ENCODE data around the gene ARL5C. TPM values are rescaled to one million over a fixed set of nuclear protein-coding genes. Genes with fewer than 3 reads are reported as not detected.

ARL5C gene
- total RNA-seq, 4 donors from 2014 or later, result not detected

GRCh38 chr17:39194985-39195524, 29.1 kb upstream of the ARL5C start:
- Histone ChIP-seq H3K27me3 (no peaks in the 10 kb centered on the region), H3K27ac (peak overlapping the region; percentile 10 to 46), H3K4me3 (no peak overlapping the region), H3K4me1 (peaks cover 0 to 20% of the 10 kb centered on the region in 2 donors), H3K36me3 (no peaks in the 10 kb centered on the region), H3K9me3 (no peaks in the 10 kb centered on the region)
- TF ChIP-seq POLR2A (IDR thresholded peaks at IDR 0.05) (no peak), CTCF (IDR thresholded peaks at IDR 0.05) (no peak)
- no peak for DNase-seq
- intact Hi-C loops (cut with DNase I; ENCODE audit: low total_unique reads), result no loop called here

- H3K27ac ChIP-seq, result peak overlapping the region; percentile 10 to 46
- no peaks in the 10 kb centered on the region for H3K36me3 ChIP-seq
- H3K9me3 ChIP-seq, result no peaks in the 10 kb centered on the region
- peaks cover 0 to 20% of the 10 kb centered on the region in 2 donors for H3K4me1 ChIP-seq
- intact Hi-C loops (cut with DNase I; ENCODE audit: low total_unique reads), result no loop called here
- H3K4me3 ChIP-seq, result no peak overlapping the region
- TF ChIP-seq CTCF (IDR thresholded peaks at IDR 0.05) (peak in 3 of 4 experiments; percentile 22 to 30 (median 24)), POLR2A (IDR thresholded peaks at IDR 0.05) (no peak)
- no peaks in the 10 kb centered on the region for H3K27me3 ChIP-seq
- DNase-seq, result peak; percentile 57 to 65
Measured at GRCh38 chr17:39194089-39194984, 28.4 kb upstream of the ARL5C start.

- intact Hi-C loops (cut with DNase I; ENCODE audit: low total_unique reads), result no loop called here
- Histone ChIP-seq H3K9me3 (no peaks in the 10 kb centered on the region), H3K36me3 (no peaks in the 10 kb centered on the region), H3K27ac (no peak overlapping the region), H3K4me1 (peaks cover 0 to 20% of the 10 kb centered on the region in 2 donors), H3K27me3 (no peaks in the 10 kb centered on the region), H3K4me3 (no peak overlapping the region)
- no peak for DNase-seq
- TF ChIP-seq POLR2A (IDR thresholded peaks at IDR 0.05) (no peak), CTCF (IDR thresholded peaks at IDR 0.05) (no peak)
Measured at GRCh38 chr17:39193346-39193745, 27.4 kb upstream of the ARL5C start.

DNA sequence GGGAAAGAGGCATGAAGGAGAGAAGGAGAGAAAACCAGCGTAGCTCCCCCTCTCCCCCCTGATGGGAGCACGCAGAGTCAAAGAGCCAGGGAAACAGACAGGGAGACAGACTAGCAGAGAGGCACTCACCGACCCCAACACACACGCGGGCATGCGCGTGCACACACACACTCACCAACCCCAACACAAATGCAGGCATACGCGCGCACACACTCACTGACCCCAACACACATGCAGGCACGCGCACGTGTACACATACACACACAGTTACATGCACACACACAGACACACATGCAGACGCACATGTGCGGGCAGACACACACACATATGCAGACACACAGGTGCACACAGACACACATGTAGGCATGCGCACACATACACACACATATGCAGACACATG, 26.9 kb upstream of the ARL5C start:
- DNase-seq, result no peak
- no peaks in the 10 kb centered on the region for H3K36me3 ChIP-seq
- H3K9me3 ChIP-seq, result no peaks in the 10 kb centered on the region
- intact Hi-C loops (cut with DNase I; ENCODE audit: low total_unique reads), result no loop called here
- TF ChIP-seq POLR2A (IDR thresholded peaks at IDR 0.05), result no peak
- no peak for TF ChIP-seq CTCF (IDR thresholded peaks at IDR 0.05)
- H3K4me1 ChIP-seq, result peaks cover 0 to 17% of the 10 kb centered on the region in 2 donors
- no peaks in the 10 kb centered on the region for H3K27me3 ChIP-seq
- no peak overlapping the region for H3K4me3 ChIP-seq
- no peak overlapping the region for H3K27ac ChIP-seq

Measured in uterus (tissue), 4 donors.